Keratinocyte (primary cell): Measurements from ENCODE around the gene ZNF333. TPM values are rescaled to one million over a fixed set of nuclear protein-coding genes. Genes with fewer than 3 reads are reported as not detected.

Source experiments
- DNase-seq: peaks from one replicate; pipeline ENCODE4 v3.0.0-alpha.2; 2011; ENCODE audit warnings: low read depth, missing footprints, low spot score
- FAIRE-seq: peaks from 2 replicates; lab custom pipeline; 2011; peaks lifted over from hg19 to GRCh38; lab: Jason Lieb, UNC
- H2AFZ ChIP-seq: 2 replicates; pipeline ENCODE4 v1.6.0; 2012; ENCODE audit warnings: low read length, control low read depth, inconsistent platforms; ENCODE audit not compliant: control insufficient read depth
- H3K27ac ChIP-seq: 2 replicates; pipeline ENCODE4 v1.5.1; 2011; ENCODE audit warnings: low read length; ENCODE audit not compliant: control insufficient read depth, insufficient read depth
- H3K27me3 ChIP-seq: 3 replicates; pipeline ENCODE4 v1.6.0; 2011; ENCODE audit warnings: low read length; ENCODE audit not compliant: control insufficient read depth, insufficient read depth; ENCODE audit errors: extremely low read depth
- H3K36me3 ChIP-seq, 2 experiments: 2 replicates in 1 of 2; 3 replicates in 1 of 2; pipeline ENCODE4 v1.5.1; 2011; ENCODE audit warnings: low read length in 2 of 2, mild to moderate bottlenecking in 1 of 2; ENCODE audit not compliant: control insufficient read depth in 2 of 2, insufficient read depth in 2 of 2; ENCODE audit errors: extremely low read depth in 1 of 2
- H3K4me1 ChIP-seq: 3 replicates; pipeline ENCODE4 v1.5.1; 2011; ENCODE audit warnings: low read length; ENCODE audit not compliant: control insufficient read depth, insufficient read depth; ENCODE audit errors: extremely low read depth
- H3K4me2 ChIP-seq: 3 replicates; pipeline ENCODE4 v1.6.0; 2011; ENCODE audit warnings: low read depth, low read length; ENCODE audit not compliant: control insufficient read depth, insufficient read depth; ENCODE audit errors: extremely low read depth
- H3K4me3 ChIP-seq, 3 experiments: fragments of 200-600 bp in 1 of 3; sonication (generic) in 1 of 3; 2 replicates in 2 of 3; 3 replicates in 1 of 3; pipeline ENCODE4 v1.5.1; 2011 to 2016; ENCODE audit warnings: low read length in 3 of 3, mild to moderate bottlenecking in 3 of 3, control low read depth in 2 of 3, inconsistent platforms in 1 of 3, low read depth in 1 of 3, mixed read lengths in 1 of 3, mixed run types in 1 of 3, moderate library complexity in 1 of 3; ENCODE audit not compliant: control insufficient read depth in 2 of 3, insufficient read depth in 2 of 3; ENCODE audit errors: extremely low read depth in 1 of 3
- H3K79me2 ChIP-seq: 2 replicates; pipeline ENCODE4 v1.6.0; 2012; ENCODE audit warnings: low read length; ENCODE audit not compliant: control insufficient read depth, insufficient read depth
- H3K9ac ChIP-seq: 3 replicates; pipeline ENCODE4 v1.6.0; 2011; ENCODE audit warnings: low read length; ENCODE audit not compliant: control insufficient read depth, insufficient read depth; ENCODE audit errors: extremely low read depth
- H3K9me1 ChIP-seq: 3 replicates; pipeline ENCODE4 v1.6.0; 2011; ENCODE audit warnings: low read length; ENCODE audit not compliant: control insufficient read depth, insufficient read depth; ENCODE audit errors: extremely low read depth
- H3K9me3 ChIP-seq: 2 replicates; pipeline ENCODE4 v1.5.1; 2012; ENCODE audit warnings: low read depth, low read length; ENCODE audit not compliant: control insufficient read depth
- H4K20me1 ChIP-seq: 3 replicates; pipeline ENCODE4 v1.6.0; 2011; ENCODE audit warnings: low read length; ENCODE audit not compliant: control insufficient read depth, insufficient read depth; ENCODE audit errors: extremely low read depth
- EZH2 ChIP-seq: IDR thresholded peaks from one replicate; pipeline ENCODE4 v1.6.1; 2012; ENCODE audit warnings: inconsistent platforms, mild to moderate bottlenecking, low read length, moderate library complexity
- dilution Hi-C: fragments of 300-500 bp; cut with MboI; formaldehyde crosslinking; loops from one replicate; pipeline ENCODE4 v1.7.0; 2020; ENCODE audit warnings: low sequenced_read_pairs; ENCODE audit not compliant: extremely low pct_ligation_motif_present
- polyA plus RNA-seq, 5 experiments: library from polyadenylated mRNA; depleted of rRNA in 3 of 5; stranded (reverse) in 3 of 5; stranded (forward) in 1 of 5; unstranded in 1 of 5; fragments of >200 nt; gene quantifications; 1 replicate in 1 of 5; 2 replicates in 3 of 5; 3 replicates in 1 of 5; pipeline versions ENCODE4 v1.2.1 to v1.2.3, GENCODE V29; 2011 to 2012; ENCODE audit warnings: missing spikeins in 2 of 5, low read depth in 1 of 5, low replicate concordance in 1 of 5
- TF ChIP-seq, protein P1 (sequence below), 3 experiments: IDR thresholded peaks in 1 of 3; conservative IDR thresholded peaks in 1 of 3; optimal IDR thresholded peaks in 1 of 3; 2 replicates in 2 of 3; 3 replicates in 1 of 3; pipeline versions ENCODE3 to v1.5.1; 2011; ENCODE audit warnings: low read length in 3 of 3, mild to moderate bottlenecking in 3 of 3, moderate library complexity in 2 of 3, control low read depth in 1 of 3, inconsistent platforms in 1 of 3; ENCODE audit not compliant: insufficient read depth in 2 of 3; ENCODE audit errors: extremely low read depth in 1 of 3

ZNF333 gene
- polyA plus RNA-seq, 1 donor (not counting 4 experiments of a cell fraction or from before 2014, with no cell fraction given), result 3.6 TPM

DNA sequence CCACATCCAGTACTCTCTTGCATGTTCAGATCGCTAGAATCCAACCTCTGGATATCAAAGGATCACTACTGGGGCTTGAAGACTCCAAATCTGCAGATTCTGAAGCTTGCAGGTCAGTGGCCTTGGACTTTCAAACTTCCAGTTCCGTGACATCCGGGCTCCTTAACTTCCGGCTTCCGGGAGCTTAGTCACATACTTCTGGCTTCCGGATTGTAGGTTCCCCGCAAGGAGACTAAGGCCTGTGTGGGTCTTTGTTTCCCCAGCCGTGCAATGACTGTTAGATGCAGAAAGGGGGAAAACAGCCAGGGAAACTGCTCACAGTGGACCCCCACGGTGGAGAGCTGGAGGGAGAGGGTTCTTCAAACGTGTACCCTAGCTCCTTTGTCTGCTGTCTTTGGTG is 41.4 kb downstream of the ZNF333 start:
- H3K9ac ChIP-seq, result no peak overlapping the region
- H3K79me2 ChIP-seq, result no peaks in the 10 kb centered on the region
- no peak overlapping the region for H3K4me2 ChIP-seq
- no peak overlapping the region for H2AFZ ChIP-seq
- FAIRE-seq, result no peak
- H3K36me3 ChIP-seq, result no peaks in the 10 kb centered on the region
- dilution Hi-C loops, result no loop called here
- H3K27me3 ChIP-seq, result no peaks in the 10 kb centered on the region
- peaks cover 3% of the 10 kb centered on the region for H3K9me3 ChIP-seq
- no peaks in the 10 kb centered on the region for H3K9me1 ChIP-seq
- DNase-seq, result no peak
- H3K27ac ChIP-seq, result no peak overlapping the region
- no peaks in the 10 kb centered on the region for H3K4me1 ChIP-seq
- TF ChIP-seq, protein P1, sequence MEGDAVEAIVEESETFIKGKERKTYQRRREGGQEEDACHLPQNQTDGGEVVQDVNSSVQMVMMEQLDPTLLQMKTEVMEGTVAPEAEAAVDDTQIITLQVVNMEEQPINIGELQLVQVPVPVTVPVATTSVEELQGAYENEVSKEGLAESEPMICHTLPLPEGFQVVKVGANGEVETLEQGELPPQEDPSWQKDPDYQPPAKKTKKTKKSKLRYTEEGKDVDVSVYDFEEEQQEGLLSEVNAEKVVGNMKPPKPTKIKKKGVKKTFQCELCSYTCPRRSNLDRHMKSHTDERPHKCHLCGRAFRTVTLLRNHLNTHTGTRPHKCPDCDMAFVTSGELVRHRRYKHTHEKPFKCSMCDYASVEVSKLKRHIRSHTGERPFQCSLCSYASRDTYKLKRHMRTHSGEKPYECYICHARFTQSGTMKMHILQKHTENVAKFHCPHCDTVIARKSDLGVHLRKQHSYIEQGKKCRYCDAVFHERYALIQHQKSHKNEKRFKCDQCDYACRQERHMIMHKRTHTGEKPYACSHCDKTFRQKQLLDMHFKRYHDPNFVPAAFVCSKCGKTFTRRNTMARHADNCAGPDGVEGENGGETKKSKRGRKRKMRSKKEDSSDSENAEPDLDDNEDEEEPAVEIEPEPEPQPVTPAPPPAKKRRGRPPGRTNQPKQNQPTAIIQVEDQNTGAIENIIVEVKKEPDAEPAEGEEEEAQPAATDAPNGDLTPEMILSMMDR (optimal IDR thresholded peaks at IDR 0.05 in 1 of 3, IDR thresholded peaks at IDR 0.05 in 1 of 3, conservative IDR thresholded peaks at IDR 0.05 in 1 of 3; ENCODE audit: extremely low read depth in 1 of 3, insufficient read depth in 2 of 3, low read length in 3 of 3), result no peak
- no peak for TF ChIP-seq EZH2
- no peak overlapping the region for H3K4me3 ChIP-seq
- no peaks in the 10 kb centered on the region for H4K20me1 ChIP-seq

DNA sequence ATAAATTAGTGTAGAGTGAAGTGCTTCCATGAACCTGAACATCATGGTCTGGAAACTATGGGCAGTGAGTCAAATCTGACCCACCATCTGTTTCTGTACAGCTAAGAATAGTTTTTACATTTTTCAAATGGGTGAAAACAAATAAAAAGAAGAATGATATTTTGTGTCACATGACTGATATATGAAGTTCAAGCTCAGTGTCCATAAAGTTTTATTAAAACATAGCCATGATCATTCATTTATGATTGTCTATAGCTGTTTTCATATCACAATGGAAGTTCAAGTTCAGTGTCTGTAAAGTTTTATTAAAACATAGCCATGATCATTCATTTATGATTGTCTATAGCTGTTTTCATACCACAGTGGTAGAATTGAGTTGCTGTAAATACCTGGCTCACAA is 42.7 kb downstream of the ZNF333 start:
- H3K4me2 ChIP-seq, result no peak overlapping the region
- H4K20me1 ChIP-seq, result no peaks in the 10 kb centered on the region
- no peaks in the 10 kb centered on the region for H3K4me1 ChIP-seq
- dilution Hi-C loops, result no loop called here
- no peaks in the 10 kb centered on the region for H3K9me1 ChIP-seq
- H3K9ac ChIP-seq, result no peak overlapping the region
- no peaks in the 10 kb centered on the region for H3K79me2 ChIP-seq
- FAIRE-seq (no peak), DNase-seq (no peak)
- no peak overlapping the region for H2AFZ ChIP-seq
- H3K9me3 ChIP-seq, result peaks cover 3% of the 10 kb centered on the region
- no peak overlapping the region for H3K4me3 ChIP-seq
- no peak overlapping the region for H3K27ac ChIP-seq
- H3K27me3 ChIP-seq, result no peaks in the 10 kb centered on the region
- no peak for TF ChIP-seq EZH2
- H3K36me3 ChIP-seq, result no peaks in the 10 kb centered on the region

DNA sequence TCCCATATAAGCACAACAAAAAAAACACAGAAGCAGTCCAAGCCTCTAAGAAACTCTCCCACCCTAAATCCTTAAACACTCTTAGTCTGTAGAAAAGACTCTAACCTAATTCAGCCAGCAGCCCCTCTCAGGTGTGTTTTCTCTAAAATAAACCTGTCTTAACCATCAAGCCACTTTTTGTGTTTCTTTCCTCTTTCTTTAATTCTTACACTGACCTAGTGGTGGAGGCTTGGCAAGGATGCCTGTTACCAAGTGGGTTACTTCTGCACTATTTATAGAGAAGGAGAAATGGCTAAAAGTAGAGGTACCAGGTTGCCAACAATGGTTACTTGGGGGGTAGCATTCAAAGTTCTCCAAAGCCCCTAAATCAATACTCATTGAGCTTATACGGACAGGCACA is 43.7 kb downstream of the ZNF333 start:
- DNase-seq (no peak), FAIRE-seq (no peak)
- Histone ChIP-seq H3K36me3 (no peaks in the 10 kb centered on the region), H3K9me3 (peaks cover 3% of the 10 kb centered on the region), H3K79me2 (no peaks in the 10 kb centered on the region), H3K9me1 (no peaks in the 10 kb centered on the region), H3K9ac (no peak overlapping the region), H3K4me1 (no peaks in the 10 kb centered on the region), H3K4me3 (no peak overlapping the region), H3K27me3 (no peaks in the 10 kb centered on the region), H4K20me1 (no peaks in the 10 kb centered on the region), H3K4me2 (no peak overlapping the region), H2AFZ (no peak overlapping the region), H3K27ac (no peak overlapping the region)
- dilution Hi-C loops, result no loop called here
- TF ChIP-seq, protein P1 (optimal IDR thresholded peaks at IDR 0.05 in 1 of 3, IDR thresholded peaks at IDR 0.05 in 1 of 3, conservative IDR thresholded peaks at IDR 0.05 in 1 of 3; ENCODE audit: extremely low read depth in 1 of 3, insufficient read depth in 2 of 3, low read length in 3 of 3), result no peak
- TF ChIP-seq EZH2, result no peak
